K562 (cell line): ENCODE measurements around the gene TSPYL4. TPM values are rescaled to one million over a fixed set of nuclear protein-coding genes. Genes with fewer than 3 reads are reported as not detected.
A peak's percentile ranks its signal among the peaks of the same experiment; 100 is the strongest.

Experiments
- ATAC-seq: fragments of 200-7000 bp; cut with Tn5 transposase; 3 replicates; pipeline ENCODE4 v1.9.1; 2020; ENCODE audit warnings: moderate library complexity
- BruUV-seq: library from RNA; stranded (reverse); fragments of 400-500 nt; replicated peaks from 2 replicates; lab custom pipeline; 2021; lab: Mats Ljungman, UMichigan
- CTCF ChIA-PET: fragments of 300-600 bp; formaldehyde crosslinking; extraction: SDS; loops from one replicate; lab custom pipeline; 2021; ENCODE audit warnings: low intra/inter-chr PET ratio; lab: Yijun Ruan, JAX
- POLR2A ChIA-PET: fragments of 300-600, 350-650 bp; sonication (Branson Sonifier 250); formaldehyde crosslinking; extraction: SDS; loops from one replicate; lab custom pipeline; 2021; ENCODE audit warnings: antibody characterized with exemption, inconsistent platforms; lab: Yijun Ruan, JAX
- DNase-seq, 4 experiments: peaks; one replicate each; pipeline versions ENCODE4 v3.0.0 to v3.0.0-alpha.2; 2011 to 2018; ENCODE audit warnings: low spot score in 3 of 4, mixed read lengths in 3 of 4; ENCODE audit errors: extremely low read depth in 1 of 4
- FAIRE-seq: peaks from 2 replicates; lab custom pipeline; 2011; peaks lifted over from hg19 to GRCh38; lab: Jason Lieb, UNC
- H2AFZ ChIP-seq: 2 replicates; pipeline ENCODE4 v1.6.0; 2011; ENCODE audit warnings: low read depth, low read length, control low read depth, inconsistent platforms
- H3K27ac ChIP-seq: fragments of 200-600 bp; 3 replicates; pipeline ENCODE4 v1.8.0; 2011; ENCODE audit warnings: low read depth, mild to moderate bottlenecking, control low read depth, inconsistent platforms, low read length, moderate library complexity, mixed read lengths; ENCODE audit errors: extremely low read depth
- H3K27me3 ChIP-seq, 2 experiments: fragments of 300-600 bp in 1 of 2; 2 replicates in 1 of 2; 3 replicates in 1 of 2; pipeline versions ENCODE4 v1.6.0 to v1.8.0; 2011; ENCODE audit warnings: inconsistent platforms in 2 of 2, low read length in 2 of 2, mild to moderate bottlenecking in 1 of 2, mixed read lengths in 1 of 2, moderate library complexity in 1 of 2; ENCODE audit not compliant: control insufficient read depth in 2 of 2, insufficient read depth in 2 of 2
- H3K36me3 ChIP-seq: fragments of 300-600 bp; 3 replicates; pipeline ENCODE4 v1.8.0; 2011; ENCODE audit warnings: mild to moderate bottlenecking, low read length, inconsistent platforms; ENCODE audit not compliant: control insufficient read depth, insufficient read depth
- H3K4me1 ChIP-seq, 2 experiments: fragments of 200-600 bp in 1 of 2; replicated peaks in 1 of 2; 2 replicates in 1 of 2; 3 replicates in 1 of 2; pipeline versions ENCODE4 v1.5.1 to v1.8.0; 2011; ENCODE audit warnings: inconsistent platforms in 2 of 2, low read length in 2 of 2, mild to moderate bottlenecking in 1 of 2, mixed read lengths in 1 of 2, moderate library complexity in 1 of 2; ENCODE audit not compliant: control insufficient read depth in 2 of 2, insufficient read depth in 2 of 2
- H3K4me2 ChIP-seq: 2 replicates; pipeline ENCODE4 v1.6.1; 2011; ENCODE audit warnings: low read length, control low read depth, inconsistent platforms, mixed read lengths; ENCODE audit not compliant: insufficient read depth
- H3K4me3 ChIP-seq: fragments of 200-600 bp; sonication (generic), shearing (Covaris generic); 2 replicates; pipeline ENCODE4 v1.5.1; 2016; ENCODE audit warnings: control low read depth, inconsistent platforms
- H3K79me2 ChIP-seq: fragments of 200-600 bp; 3 replicates; pipeline ENCODE4 v1.8.0; 2011; ENCODE audit warnings: low read length, inconsistent platforms; ENCODE audit not compliant: control insufficient read depth, insufficient read depth
- H3K9ac ChIP-seq, 2 experiments: 2 replicates each; pipeline versions ENCODE4 v1.6.0 to v1.6.1; 2011; ENCODE audit warnings: low read depth in 2 of 2, low read length in 2 of 2, control low read depth in 1 of 2, inconsistent platforms in 1 of 2, mild to moderate bottlenecking in 1 of 2, mixed read lengths in 1 of 2; ENCODE audit not compliant: insufficient read depth in 1 of 2
- H3K9me1 ChIP-seq: one replicate; pipeline ENCODE4 v1.6.0; 2011; ENCODE audit warnings: inconsistent platforms, mild to moderate bottlenecking, low read length, moderate library complexity; ENCODE audit not compliant: control insufficient read depth, insufficient read depth
- H3K9me3 ChIP-seq: replicated peaks from 2 replicates; pipeline ENCODE4 v1.5.1; 2011; ENCODE audit warnings: low read depth, low read length, inconsistent platforms; ENCODE audit not compliant: control insufficient read depth, insufficient read depth
- H4K20me1 ChIP-seq: replicated peaks from 2 replicates; pipeline ENCODE4 v1.6.1; 2011; ENCODE audit warnings: low read length, inconsistent platforms, mixed read lengths; ENCODE audit not compliant: control insufficient read depth, insufficient read depth
- KAT7 ChIP-seq: sonication (generic); formaldehyde crosslinking; IDR thresholded peaks from 2 replicates; pipeline ENCODE4 v1.8.0; 2022; ENCODE audit warnings: missing genetic modification reagents, mild to moderate bottlenecking, borderline replicate concordance
- NR2F6 ChIP-seq: fragments of 450-650 bp; formaldehyde crosslinking; IDR thresholded peaks from 2 replicates; pipeline ENCODE4 v1.4.0; 2020; ENCODE audit warnings: mild to moderate bottlenecking
- POLR3A ChIP-seq: IDR thresholded peaks from 2 replicates; pipeline ENCODE4 v1.6.1; 2011; ENCODE audit warnings: borderline replicate concordance, mild to moderate bottlenecking, moderate library complexity; ENCODE audit not compliant: insufficient read length, insufficient read depth; ENCODE audit errors: extremely low read depth
- ZNF165 ChIP-seq: fragments of 250-450 bp; sonication (Bioruptor Pico); IDR thresholded peaks from 2 replicates; pipeline ENCODE4 v1.4.0; 2020; ENCODE audit warnings: borderline replicate concordance
- ZNF551 ChIP-seq: fragments of 250-450 bp; sonication (Bioruptor Pico); IDR thresholded peaks from 2 replicates; pipeline ENCODE4 v1.5.0; 2021; ENCODE audit warnings: mild to moderate bottlenecking, moderate library complexity
- WGBS: fragments of 100-300 bp; shearing (Covaris generic); methylation state at CpG from one replicate; pipeline ENCODE4 v1.1.6; 2016; ENCODE audit warnings: low coverage, mixed read lengths; ENCODE audit not compliant: insufficient coverage; ENCODE audit errors: missing lambda C conversion rate; 5-methylcytosine and 5-hydroxymethylcytosine counted together
- in situ Hi-C: fragments of 300-500 bp; cut with MboI; formaldehyde crosslinking; loops from 4 replicates; pipeline ENCODE4 v1.15.0; 2018; ENCODE audit warnings: inconsistent platforms, mixed read lengths
- intact Hi-C: fragments of 100-400 bp; cut with micrococcal nuclease; formaldehyde crosslinking; loops from 2 replicates; pipeline ENCODE4 v1.14.2; 2022
- polyA plus RNA-seq, 8 experiments: library from polyadenylated mRNA; depleted of rRNA in 4 of 8; stranded (reverse) in 5 of 8; unstranded in 3 of 8; fragments of >200 nt; fragmentation: Nextera tagmentation in 2 of 8; fragmentation: Illumina TruSeq in 1 of 8; extraction: Ambion mirVana in 2 of 8; extraction: Trizol in 1 of 8; gene quantifications; 2 replicates each; pipeline versions ENCODE4 v1.2.1 to v1.2.3, GENCODE V29; 2011 to 2014; ENCODE audit warnings: inconsistent platforms in 1 of 8, missing spikeins in 1 of 8
- total RNA-seq, 7 experiments: library from RNA; depleted of rRNA in 6 of 7; stranded (reverse); fragments of >200 nt in 6 of 7; fragmentation: Illumina TruSeq in 2 of 7; extraction: Trizol in 2 of 7; gene quantifications; 2 replicates each; pipeline versions ENCODE4 v1.2.1 to v1.2.3, GENCODE V29; 2011 to 2021; ENCODE audit warnings: low replicate concordance in 1 of 7
- TF ChIP-seq, protein P1 (sequence below): fragments of 450-650 bp; IDR thresholded peaks from 2 replicates; pipeline ENCODE4 v1.6.1; 2016; ENCODE audit warnings: mild to moderate bottlenecking, moderate library complexity
- TF ChIP-seq, protein P2 (sequence below), 3 experiments: IDR thresholded peaks in 2 of 3; conservative IDR thresholded peaks in 1 of 3; 2 replicates each; pipeline ENCODE4 v1.5.1; 2011 to 2012; ENCODE audit warnings: low read length in 3 of 3, mild to moderate bottlenecking in 3 of 3, control low read depth in 2 of 3, improper control_type of control experiment in 1 of 3, inconsistent platforms in 1 of 3, low read depth in 1 of 3, mixed read lengths in 1 of 3, moderate library complexity in 1 of 3; ENCODE audit not compliant: insufficient read depth in 2 of 3

Gene TSPYL4
- total and polyA plus RNA-seq, 9 of the 15 experiments (the other 6 are each of a cell fraction or from before 2014, with no cell fraction given): 0.69 to 18.0 (median 9.1) TPM

DNA sequence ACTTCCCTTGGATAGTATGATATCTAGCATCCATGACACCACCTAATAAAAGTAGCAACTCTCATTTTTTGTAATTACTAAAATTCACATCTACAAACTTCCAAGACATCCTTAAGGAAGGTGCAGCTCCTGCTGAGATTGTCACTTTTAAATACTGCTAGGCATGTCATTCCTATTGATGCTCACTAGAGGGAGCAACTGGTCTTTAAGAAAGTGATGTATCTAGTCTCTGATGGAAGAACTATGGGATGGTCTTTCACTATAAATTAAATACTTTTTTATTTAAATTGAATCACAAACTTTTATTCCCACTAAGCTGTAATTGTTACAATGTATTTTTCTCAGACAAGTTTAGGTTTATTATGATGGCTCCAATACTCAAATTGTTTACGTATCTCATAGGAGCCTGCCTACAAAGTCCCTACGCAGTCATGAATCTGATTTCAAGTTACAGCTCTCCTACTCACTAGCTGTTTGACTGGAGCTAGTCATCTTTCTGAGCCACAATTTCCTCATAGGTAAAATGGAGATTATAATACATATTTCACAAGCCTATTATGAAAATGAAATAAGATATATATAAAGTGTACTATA is 33.9 kb upstream of the TSPYL4 start:
- Histone ChIP-seq H3K27me3 (0 out of 5 replicates have a peak, but pooled peaks cover 0 to 5% of the 10 kb centered on the region in 2 experiments), H3K4me2 (no peak overlapping the region), H2AFZ (no peak overlapping the region), H3K36me3 (no peaks in the 10 kb centered on the region), H3K9me3 (no peaks in the 10 kb centered on the region), H3K79me2 (no peaks in the 10 kb centered on the region), H4K20me1 (no peaks in the 10 kb centered on the region), H3K4me1 (no peaks in the 10 kb centered on the region; a peak in 1 of 5 replicates), H3K9me1 (no peaks in the 10 kb centered on the region), H3K4me3 (no peak overlapping the region), H3K9ac (no peak overlapping the region), H3K27ac (no peak overlapping the region)
- POLR2A ChIA-PET: interaction anchor here (1.0 to 1.6 kb wide), 2 partner anchors 8 to 11 kb away, joined by 3 read pairs; partner anchors contain the start of gene TSPYL1
- DNase-seq: peak; percentile 27 to 47 (median 44)
- ATAC-seq: peak; percentile 88
- FAIRE-seq: peak; percentile 73
- intact Hi-C loops: loop anchor here (1.0 to 2.0 kb wide), 2 partner anchors 245 to 273 kb away; no protein-coding TSS in a partner anchor
- in situ Hi-C loops: loop anchor here (10.0 kb wide), 1 partner anchor 267 kb away; the partner anchor contains the start of gene CALHM4
- WGBS: 94% methylated on average over 2 of the region's 2 CpGs
- CTCF ChIA-PET: interaction anchor here (0.9 to 1.2 kb wide), 4 partner anchors 19 to 245 kb away, joined by 3 to 4 read pairs (median 3); no protein-coding TSS in a partner anchor
- no TSS peak for BruUV-seq
- TF ChIP-seq KAT7 (CRISPR knock-in tag) (no peak), POLR3A (no peak), ZNF551 (CRISPR knock-in tag) (no peak), ZNF165 (no peak), NR2F6 (CRISPR knock-in tag) (no peak)
- TF ChIP-seq, protein P1, sequence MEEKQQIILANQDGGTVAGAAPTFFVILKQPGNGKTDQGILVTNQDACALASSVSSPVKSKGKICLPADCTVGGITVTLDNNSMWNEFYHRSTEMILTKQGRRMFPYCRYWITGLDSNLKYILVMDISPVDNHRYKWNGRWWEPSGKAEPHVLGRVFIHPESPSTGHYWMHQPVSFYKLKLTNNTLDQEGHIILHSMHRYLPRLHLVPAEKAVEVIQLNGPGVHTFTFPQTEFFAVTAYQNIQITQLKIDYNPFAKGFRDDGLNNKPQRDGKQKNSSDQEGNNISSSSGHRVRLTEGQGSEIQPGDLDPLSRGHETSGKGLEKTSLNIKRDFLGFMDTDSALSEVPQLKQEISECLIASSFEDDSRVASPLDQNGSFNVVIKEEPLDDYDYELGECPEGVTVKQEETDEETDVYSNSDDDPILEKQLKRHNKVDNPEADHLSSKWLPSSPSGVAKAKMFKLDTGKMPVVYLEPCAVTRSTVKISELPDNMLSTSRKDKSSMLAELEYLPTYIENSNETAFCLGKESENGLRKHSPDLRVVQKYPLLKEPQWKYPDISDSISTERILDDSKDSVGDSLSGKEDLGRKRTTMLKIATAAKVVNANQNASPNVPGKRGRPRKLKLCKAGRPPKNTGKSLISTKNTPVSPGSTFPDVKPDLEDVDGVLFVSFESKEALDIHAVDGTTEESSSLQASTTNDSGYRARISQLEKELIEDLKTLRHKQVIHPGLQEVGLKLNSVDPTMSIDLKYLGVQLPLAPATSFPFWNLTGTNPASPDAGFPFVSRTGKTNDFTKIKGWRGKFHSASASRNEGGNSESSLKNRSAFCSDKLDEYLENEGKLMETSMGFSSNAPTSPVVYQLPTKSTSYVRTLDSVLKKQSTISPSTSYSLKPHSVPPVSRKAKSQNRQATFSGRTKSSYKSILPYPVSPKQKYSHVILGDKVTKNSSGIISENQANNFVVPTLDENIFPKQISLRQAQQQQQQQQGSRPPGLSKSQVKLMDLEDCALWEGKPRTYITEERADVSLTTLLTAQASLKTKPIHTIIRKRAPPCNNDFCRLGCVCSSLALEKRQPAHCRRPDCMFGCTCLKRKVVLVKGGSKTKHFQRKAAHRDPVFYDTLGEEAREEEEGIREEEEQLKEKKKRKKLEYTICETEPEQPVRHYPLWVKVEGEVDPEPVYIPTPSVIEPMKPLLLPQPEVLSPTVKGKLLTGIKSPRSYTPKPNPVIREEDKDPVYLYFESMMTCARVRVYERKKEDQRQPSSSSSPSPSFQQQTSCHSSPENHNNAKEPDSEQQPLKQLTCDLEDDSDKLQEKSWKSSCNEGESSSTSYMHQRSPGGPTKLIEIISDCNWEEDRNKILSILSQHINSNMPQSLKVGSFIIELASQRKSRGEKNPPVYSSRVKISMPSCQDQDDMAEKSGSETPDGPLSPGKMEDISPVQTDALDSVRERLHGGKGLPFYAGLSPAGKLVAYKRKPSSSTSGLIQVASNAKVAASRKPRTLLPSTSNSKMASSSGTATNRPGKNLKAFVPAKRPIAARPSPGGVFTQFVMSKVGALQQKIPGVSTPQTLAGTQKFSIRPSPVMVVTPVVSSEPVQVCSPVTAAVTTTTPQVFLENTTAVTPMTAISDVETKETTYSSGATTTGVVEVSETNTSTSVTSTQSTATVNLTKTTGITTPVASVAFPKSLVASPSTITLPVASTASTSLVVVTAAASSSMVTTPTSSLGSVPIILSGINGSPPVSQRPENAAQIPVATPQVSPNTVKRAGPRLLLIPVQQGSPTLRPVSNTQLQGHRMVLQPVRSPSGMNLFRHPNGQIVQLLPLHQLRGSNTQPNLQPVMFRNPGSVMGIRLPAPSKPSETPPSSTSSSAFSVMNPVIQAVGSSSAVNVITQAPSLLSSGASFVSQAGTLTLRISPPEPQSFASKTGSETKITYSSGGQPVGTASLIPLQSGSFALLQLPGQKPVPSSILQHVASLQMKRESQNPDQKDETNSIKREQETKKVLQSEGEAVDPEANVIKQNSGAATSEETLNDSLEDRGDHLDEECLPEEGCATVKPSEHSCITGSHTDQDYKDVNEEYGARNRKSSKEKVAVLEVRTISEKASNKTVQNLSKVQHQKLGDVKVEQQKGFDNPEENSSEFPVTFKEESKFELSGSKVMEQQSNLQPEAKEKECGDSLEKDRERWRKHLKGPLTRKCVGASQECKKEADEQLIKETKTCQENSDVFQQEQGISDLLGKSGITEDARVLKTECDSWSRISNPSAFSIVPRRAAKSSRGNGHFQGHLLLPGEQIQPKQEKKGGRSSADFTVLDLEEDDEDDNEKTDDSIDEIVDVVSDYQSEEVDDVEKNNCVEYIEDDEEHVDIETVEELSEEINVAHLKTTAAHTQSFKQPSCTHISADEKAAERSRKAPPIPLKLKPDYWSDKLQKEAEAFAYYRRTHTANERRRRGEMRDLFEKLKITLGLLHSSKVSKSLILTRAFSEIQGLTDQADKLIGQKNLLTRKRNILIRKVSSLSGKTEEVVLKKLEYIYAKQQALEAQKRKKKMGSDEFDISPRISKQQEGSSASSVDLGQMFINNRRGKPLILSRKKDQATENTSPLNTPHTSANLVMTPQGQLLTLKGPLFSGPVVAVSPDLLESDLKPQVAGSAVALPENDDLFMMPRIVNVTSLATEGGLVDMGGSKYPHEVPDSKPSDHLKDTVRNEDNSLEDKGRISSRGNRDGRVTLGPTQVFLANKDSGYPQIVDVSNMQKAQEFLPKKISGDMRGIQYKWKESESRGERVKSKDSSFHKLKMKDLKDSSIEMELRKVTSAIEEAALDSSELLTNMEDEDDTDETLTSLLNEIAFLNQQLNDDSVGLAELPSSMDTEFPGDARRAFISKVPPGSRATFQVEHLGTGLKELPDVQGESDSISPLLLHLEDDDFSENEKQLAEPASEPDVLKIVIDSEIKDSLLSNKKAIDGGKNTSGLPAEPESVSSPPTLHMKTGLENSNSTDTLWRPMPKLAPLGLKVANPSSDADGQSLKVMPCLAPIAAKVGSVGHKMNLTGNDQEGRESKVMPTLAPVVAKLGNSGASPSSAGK: no peak
- TF ChIP-seq, protein P2, sequence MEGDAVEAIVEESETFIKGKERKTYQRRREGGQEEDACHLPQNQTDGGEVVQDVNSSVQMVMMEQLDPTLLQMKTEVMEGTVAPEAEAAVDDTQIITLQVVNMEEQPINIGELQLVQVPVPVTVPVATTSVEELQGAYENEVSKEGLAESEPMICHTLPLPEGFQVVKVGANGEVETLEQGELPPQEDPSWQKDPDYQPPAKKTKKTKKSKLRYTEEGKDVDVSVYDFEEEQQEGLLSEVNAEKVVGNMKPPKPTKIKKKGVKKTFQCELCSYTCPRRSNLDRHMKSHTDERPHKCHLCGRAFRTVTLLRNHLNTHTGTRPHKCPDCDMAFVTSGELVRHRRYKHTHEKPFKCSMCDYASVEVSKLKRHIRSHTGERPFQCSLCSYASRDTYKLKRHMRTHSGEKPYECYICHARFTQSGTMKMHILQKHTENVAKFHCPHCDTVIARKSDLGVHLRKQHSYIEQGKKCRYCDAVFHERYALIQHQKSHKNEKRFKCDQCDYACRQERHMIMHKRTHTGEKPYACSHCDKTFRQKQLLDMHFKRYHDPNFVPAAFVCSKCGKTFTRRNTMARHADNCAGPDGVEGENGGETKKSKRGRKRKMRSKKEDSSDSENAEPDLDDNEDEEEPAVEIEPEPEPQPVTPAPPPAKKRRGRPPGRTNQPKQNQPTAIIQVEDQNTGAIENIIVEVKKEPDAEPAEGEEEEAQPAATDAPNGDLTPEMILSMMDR (IDR thresholded peaks at IDR 0.05 in 2 of 3, conservative IDR thresholded peaks at IDR 0.05 in 1 of 3; ENCODE audit: insufficient read depth in 2 of 3, low read depth in 1 of 3, low read length in 3 of 3): peak; percentile 66 to 88 (median 74); a peak in 5 of 6 replicates
